ENCODE data around the gene TEX47.

DNA sequence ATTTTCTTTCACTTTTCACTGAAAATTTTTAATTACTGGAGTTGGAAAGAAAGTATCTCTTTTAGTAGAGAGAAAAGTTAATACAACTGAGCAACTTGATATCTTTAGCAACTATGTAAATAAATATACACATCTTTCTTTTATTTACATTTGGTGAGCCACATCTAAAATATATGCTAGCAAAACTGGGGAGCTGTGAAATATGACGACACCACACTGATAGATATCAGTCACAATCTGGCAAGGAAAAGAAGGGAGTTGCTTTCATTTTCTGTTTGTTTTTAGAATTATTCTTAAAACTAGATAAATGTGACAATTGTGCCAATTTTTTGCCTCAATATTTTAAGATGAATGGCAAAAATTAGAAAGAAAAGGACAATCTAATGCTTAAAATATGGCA, 38.7 kb downstream of the TEX47 start:
- TF ChIP-seq, protein P1, sequence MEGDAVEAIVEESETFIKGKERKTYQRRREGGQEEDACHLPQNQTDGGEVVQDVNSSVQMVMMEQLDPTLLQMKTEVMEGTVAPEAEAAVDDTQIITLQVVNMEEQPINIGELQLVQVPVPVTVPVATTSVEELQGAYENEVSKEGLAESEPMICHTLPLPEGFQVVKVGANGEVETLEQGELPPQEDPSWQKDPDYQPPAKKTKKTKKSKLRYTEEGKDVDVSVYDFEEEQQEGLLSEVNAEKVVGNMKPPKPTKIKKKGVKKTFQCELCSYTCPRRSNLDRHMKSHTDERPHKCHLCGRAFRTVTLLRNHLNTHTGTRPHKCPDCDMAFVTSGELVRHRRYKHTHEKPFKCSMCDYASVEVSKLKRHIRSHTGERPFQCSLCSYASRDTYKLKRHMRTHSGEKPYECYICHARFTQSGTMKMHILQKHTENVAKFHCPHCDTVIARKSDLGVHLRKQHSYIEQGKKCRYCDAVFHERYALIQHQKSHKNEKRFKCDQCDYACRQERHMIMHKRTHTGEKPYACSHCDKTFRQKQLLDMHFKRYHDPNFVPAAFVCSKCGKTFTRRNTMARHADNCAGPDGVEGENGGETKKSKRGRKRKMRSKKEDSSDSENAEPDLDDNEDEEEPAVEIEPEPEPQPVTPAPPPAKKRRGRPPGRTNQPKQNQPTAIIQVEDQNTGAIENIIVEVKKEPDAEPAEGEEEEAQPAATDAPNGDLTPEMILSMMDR (IDR thresholded peaks at IDR 0.05; ENCODE audit: low read depth, low read length, missing input control), result no peak
- TF ChIP-seq, protein P2, sequence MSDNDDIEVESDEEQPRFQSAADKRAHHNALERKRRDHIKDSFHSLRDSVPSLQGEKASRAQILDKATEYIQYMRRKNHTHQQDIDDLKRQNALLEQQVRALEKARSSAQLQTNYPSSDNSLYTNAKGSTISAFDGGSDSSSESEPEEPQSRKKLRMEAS (IDR thresholded peaks at IDR 0.05), result no peak
- TF ChIP-seq, protein P3, sequence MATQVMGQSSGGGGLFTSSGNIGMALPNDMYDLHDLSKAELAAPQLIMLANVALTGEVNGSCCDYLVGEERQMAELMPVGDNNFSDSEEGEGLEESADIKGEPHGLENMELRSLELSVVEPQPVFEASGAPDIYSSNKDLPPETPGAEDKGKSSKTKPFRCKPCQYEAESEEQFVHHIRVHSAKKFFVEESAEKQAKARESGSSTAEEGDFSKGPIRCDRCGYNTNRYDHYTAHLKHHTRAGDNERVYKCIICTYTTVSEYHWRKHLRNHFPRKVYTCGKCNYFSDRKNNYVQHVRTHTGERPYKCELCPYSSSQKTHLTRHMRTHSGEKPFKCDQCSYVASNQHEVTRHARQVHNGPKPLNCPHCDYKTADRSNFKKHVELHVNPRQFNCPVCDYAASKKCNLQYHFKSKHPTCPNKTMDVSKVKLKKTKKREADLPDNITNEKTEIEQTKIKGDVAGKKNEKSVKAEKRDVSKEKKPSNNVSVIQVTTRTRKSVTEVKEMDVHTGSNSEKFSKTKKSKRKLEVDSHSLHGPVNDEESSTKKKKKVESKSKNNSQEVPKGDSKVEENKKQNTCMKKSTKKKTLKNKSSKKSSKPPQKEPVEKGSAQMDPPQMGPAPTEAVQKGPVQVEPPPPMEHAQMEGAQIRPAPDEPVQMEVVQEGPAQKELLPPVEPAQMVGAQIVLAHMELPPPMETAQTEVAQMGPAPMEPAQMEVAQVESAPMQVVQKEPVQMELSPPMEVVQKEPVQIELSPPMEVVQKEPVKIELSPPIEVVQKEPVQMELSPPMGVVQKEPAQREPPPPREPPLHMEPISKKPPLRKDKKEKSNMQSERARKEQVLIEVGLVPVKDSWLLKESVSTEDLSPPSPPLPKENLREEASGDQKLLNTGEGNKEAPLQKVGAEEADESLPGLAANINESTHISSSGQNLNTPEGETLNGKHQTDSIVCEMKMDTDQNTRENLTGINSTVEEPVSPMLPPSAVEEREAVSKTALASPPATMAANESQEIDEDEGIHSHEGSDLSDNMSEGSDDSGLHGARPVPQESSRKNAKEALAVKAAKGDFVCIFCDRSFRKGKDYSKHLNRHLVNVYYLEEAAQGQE (IDR thresholded peaks at IDR 0.05), result no peak
- TF ChIP-seq TAF1 (conservative IDR thresholded peaks at IDR 0.05), result no peak
- no peak for TF ChIP-seq YY1 (IDR thresholded peaks at IDR 0.05)
- TF ChIP-seq HNF4A (conservative IDR thresholded peaks at IDR 0.05), result no peak
- no peak for TF ChIP-seq EGR1 (IDR thresholded peaks at IDR 0.05; ENCODE audit: low read depth in 2 of 2)
- TF ChIP-seq SP1 (IDR thresholded peaks at IDR 0.05), result no peak
- no peak for TF ChIP-seq JUND (IDR thresholded peaks at IDR 0.05)
- TF ChIP-seq NR2F2 (IDR thresholded peaks at IDR 0.05), result no peak
